ENCODE results near the gene SLMAP. TPM values are rescaled to one million over a fixed set of nuclear protein-coding genes. Genes with fewer than 3 reads are reported as not detected.

Gene SLMAP
- total RNA-seq, 1 experiment from 2014 or later = 78.9 TPM

DNA sequence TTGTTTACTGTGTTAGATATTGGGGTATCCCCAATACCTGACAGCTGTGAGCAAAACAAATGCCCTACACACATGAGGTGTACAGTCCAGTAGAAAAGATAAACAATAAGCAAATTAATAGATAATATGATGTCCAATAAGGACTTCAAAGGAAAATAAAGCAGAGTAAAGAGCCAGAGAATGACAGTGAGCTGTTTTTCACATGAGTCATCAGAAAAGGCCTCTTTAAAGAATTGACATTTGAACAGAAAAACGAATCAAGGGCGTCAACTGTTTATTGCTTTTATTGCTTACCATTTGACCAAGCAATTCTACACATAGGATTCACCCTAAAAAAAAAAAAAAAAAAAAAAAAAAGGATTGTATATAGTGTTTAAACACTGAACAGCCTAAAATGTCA, 155.5 kb downstream of the SLMAP start:
- no peak for DNase-seq (ENCODE audit: low spot score)
- in situ Hi-C loops (cut with HindIII; ENCODE audit: low sequenced_read_pairs) = no loop called here

DNA sequence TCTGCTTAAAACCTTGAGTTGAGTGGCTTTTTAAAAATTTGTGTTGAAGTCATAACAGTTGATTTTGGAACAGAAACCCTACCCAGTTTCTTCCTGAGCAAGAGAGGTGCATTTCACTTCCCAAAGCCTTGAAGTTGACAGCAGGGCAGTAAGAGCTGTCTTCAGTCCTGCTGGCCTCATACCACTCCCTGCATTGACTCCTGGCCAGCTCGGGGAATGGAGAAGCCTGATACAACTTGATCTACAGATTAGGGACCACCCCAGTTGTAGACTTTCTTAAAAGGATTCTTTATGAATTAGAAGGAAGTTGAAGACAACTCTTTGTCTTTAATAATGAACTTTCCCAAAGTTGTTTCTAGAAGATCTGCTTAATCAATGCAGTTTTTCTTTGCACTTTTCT, 161.5 kb downstream of the SLMAP start:
- in situ Hi-C loops (cut with HindIII; ENCODE audit: low sequenced_read_pairs) = no loop called here
- no peak for DNase-seq (ENCODE audit: low spot score)

DNA sequence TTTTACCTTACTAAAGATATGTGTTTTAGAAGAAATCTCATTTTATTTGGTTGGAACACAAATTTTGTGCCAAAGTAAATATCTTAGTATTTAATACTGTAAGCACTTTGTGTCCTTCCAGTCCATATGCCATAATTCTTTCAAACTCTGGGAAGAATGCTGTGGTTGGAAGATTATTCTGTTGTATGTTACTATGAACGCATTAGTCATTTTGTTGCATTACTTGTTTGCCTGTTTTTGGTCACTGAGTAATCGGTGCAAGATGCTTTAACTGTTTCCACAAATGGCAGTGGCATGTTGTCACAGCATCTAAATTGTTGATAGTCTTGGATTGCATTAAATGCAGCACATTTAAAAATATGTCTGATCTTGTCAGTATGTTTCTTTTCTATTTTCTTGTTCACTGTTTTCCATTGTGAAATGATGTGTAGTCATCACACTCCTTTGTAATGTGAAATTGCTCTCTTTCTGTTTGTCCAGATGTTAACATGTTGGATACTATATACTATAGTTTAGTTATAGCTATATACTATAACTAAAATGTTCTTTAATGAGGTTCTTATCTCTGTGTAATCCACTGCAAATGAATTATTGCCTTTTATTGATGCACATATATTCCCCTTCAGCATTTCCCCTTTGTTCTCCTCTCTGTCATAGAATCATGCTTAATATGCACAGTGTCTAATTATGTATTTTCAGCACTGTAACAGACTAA, 162.2 kb downstream of the SLMAP start:
- no peak for DNase-seq (ENCODE audit: low spot score)
- in situ Hi-C loops (cut with HindIII; ENCODE audit: low sequenced_read_pairs) = no loop called here

DNA sequence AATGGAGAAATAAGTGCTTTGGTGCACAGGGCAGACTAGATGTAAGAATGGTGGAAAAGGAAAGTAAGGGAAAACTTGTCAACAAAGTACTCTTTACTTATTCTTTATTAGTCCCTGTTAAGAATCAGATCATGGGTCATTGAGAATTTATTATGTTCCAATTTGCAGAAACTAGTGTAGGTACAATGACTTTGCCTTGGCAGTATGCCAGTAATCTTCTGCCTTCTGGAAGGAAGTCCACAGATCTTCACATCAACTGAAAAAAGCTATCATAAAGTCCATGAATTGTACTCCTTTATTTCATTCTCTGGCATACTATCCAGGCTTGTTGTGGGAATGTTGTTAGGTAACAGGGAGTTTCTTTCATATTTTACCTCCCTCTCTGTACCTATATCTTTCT, 163.9 kb downstream of the SLMAP start:
- in situ Hi-C loops (cut with HindIII; ENCODE audit: low sequenced_read_pairs) = no loop called here
- DNase-seq (ENCODE audit: low spot score) = no peak

DNA sequence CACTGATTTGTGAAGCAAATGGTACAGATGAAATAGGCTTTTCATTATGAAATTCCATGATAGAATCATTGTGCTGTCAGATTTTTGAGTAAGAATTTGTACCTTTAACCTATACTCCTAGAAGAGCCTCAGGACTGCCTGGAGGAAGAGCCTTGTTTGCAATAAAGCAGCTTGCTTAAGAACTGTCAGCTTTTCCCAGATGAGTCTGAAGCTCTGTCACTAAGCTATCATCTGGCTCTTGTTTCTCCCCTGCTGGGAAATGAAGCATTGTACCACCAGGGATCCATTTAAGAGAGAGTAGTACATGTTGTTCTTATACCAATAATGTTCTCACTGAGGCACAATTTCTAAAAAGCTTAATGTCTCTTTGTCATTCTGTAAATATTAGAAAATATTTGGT, 167.0 kb downstream of the SLMAP start:
- in situ Hi-C loops (cut with HindIII; ENCODE audit: low sequenced_read_pairs) = no loop called here

DNA sequence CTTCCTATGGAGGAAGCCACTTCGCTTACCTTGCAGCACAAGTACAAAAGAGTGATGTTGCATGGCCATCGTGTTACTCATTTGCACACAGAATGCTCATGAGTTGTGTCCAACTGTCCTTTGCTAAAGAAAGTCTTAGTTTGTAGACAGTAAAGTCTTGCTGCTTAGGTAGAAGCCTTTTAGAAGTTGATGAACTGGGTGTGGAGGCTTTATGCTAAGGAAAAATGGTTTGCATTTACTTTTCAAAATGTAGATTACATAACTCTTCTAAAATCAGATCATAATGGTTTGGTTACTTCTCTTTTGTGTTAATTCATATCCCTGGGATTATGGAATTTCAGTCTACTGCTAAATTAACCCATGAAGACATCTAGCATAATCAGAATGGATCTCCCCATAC, 167.6 kb downstream of the SLMAP start:
- in situ Hi-C loops (cut with HindIII; ENCODE audit: low sequenced_read_pairs) = no loop called here
- no peak for DNase-seq (ENCODE audit: low spot score)

More for the DNA sequence above, 167.0 kb downstream of the SLMAP start:
- DNase-seq (ENCODE audit: low spot score) = peak; percentile 18

DNA sequence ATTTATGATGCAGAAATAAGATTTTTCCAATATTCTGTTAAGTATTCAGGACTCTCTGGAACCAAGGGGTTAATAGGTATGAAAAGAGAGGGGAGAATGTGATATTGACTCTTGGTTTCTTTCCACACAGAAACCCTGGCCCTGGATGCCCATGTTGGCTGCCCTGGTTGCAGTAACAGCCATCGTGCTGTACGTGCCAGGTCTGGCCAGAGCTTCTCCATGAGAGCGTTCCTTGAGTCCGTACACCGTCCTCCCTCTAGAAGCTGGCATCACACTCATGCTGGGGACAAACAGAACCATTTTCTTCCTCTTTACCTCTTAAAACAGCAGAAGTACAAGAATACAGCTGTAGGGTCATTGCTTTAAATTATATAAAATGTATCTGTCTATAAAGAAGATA, 171.1 kb downstream of the SLMAP start:
- in situ Hi-C loops (cut with HindIII; ENCODE audit: low sequenced_read_pairs) = no loop called here

DNA sequence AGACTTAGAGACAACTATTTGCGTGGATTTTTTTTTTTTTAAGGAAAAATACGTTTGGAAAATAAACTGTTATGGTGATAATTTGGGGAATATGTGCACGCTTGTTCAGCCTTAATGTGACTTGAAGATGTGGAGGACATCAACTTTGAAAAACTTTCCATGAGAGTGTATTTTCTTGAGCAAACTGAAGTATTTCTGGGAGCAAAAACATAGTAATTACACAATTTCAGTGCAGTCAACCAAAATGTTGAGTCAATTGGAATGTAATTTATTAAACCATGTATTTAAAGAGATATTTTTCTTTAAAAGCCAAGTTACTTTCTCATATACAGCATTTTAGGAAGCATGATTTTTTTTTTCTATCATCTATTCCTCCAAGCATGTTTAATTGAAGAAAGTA, 171.8 kb downstream of the SLMAP start:
- DNase-seq (ENCODE audit: low spot score) = no peak
- in situ Hi-C loops (cut with HindIII; ENCODE audit: low sequenced_read_pairs) = no loop called here

More for the DNA sequence above, 171.1 kb downstream of the SLMAP start:
- peak; percentile 40 for DNase-seq (ENCODE audit: low spot score)

DNA sequence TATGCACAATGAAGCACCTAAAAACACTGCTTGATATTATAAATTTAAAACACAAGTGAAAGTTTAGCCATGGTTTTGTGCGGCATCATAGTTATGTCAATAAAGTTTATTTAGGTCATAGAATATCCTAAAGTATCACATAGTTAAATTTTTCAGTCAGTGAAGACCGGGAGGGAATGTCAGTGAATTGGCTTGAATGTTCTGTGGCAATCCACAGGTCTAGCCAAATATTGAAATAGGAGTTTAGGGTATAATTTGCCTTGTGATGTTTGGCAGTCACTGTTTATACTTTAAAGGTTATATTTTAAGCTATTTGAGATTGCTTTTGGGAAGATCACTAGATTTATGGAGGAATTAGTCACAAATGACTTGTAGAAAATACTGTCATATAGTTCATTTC, 172.4 kb downstream of the SLMAP start:
- in situ Hi-C loops (cut with HindIII; ENCODE audit: low sequenced_read_pairs) = no loop called here
- no peak for DNase-seq (ENCODE audit: low spot score)

DNA sequence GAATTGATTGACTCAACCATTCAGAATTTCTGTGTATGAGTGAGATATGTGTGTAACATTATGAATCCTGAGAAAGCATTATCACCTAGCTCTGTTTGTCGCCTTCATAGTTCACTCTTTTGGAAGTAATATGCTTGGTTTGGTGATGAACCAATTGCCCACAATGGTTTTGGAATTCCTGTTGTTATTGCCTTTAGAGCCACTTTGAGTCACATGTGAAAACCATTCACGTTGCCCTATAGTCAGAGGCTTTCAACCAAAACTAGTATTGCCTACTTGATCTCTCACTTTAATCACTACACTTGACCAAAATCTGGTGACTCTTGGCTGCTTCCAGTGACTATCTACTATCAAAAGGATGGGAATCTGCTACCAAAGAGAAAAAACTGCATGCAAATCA, 173.9 kb downstream of the SLMAP start:
- in situ Hi-C loops (cut with HindIII; ENCODE audit: low sequenced_read_pairs) = no loop called here
- no peak for DNase-seq (ENCODE audit: low spot score)

DNA sequence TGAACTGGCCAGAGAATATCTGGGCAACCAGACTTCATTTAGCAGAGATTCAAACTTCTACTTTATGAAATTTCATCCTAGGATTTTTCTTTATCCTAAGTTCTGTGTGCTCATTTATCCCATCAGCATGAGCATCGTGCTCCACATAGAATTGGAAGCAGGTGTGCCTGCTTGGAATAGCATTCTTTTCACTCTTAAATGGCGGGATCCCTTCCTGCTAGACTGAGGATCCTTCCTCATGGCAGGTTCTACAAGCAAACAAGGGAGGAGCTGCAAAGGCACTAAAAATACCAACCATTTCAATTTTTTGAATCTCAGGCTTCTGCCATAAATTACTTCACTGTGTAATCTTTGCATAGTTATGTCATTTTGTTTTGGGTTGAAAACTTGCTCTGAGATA, 177.5 kb downstream of the SLMAP start:
- in situ Hi-C loops (cut with HindIII; ENCODE audit: low sequenced_read_pairs) = no loop called here
- no peak for DNase-seq (ENCODE audit: low spot score)

DNA sequence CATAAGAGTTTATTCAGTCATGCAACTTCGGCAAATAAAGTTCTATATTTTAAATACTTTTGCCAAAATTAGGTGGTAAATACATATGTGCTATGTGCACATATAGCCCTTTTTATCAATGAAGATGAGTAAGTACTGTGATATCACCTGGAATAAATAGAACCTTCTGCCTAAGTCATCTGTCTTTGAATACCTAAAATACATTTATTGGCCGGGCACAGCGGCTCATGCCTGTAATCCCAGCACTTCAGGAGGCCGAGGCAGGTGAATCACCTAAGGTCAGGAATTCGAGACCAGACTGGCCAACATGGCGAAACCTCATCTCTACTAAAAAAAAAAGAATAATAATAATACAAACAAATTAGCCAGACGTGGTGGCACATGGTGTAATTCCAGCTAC, 178.3 kb downstream of the SLMAP start:
- in situ Hi-C loops (cut with HindIII; ENCODE audit: low sequenced_read_pairs) = no loop called here
- no peak for DNase-seq (ENCODE audit: low spot score)

DNA sequence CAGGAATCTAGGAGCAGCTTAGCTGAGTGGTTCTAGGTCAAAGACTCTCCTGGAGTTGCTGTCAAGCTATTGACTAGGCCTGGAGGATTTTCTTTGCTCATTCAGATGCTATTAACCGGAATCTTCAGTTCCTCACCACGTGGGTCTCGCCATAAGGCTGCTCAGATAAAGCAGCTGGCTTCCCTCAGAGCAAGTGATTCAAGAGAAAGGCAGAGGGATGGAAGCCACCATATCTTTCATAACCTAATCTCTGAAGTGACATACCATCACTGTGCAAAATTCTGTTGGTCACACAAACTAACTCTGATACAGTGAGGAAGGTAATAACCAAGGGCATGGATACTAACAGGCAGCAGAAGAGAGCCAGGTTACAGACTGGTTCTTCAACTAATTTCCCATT, 179.4 kb downstream of the SLMAP start:
- in situ Hi-C loops (cut with HindIII; ENCODE audit: low sequenced_read_pairs) = no loop called here
- DNase-seq (ENCODE audit: low spot score) = no peak

DNA sequence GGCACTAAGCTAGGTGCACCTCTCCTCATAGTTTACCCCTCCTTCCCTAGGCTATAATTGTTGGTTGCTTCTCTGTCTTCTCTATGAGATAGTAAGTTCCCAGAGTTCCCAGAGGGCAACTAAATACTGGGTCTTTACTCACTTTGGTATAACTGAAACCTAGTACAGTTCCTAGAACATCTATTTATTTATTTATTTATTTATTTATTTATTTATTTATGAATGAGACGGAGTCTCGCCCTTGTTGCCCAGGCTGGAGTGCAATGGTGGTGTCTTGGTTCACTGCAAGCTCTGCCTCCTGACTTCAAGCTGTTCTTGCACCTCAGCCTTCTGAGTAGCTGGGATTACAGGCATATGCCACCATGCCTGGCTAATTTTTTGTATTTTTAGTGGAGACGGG, 181.0 kb downstream of the SLMAP start:
- no peak for DNase-seq (ENCODE audit: low spot score)
- in situ Hi-C loops (cut with HindIII; ENCODE audit: low sequenced_read_pairs) = no loop called here

DNA sequence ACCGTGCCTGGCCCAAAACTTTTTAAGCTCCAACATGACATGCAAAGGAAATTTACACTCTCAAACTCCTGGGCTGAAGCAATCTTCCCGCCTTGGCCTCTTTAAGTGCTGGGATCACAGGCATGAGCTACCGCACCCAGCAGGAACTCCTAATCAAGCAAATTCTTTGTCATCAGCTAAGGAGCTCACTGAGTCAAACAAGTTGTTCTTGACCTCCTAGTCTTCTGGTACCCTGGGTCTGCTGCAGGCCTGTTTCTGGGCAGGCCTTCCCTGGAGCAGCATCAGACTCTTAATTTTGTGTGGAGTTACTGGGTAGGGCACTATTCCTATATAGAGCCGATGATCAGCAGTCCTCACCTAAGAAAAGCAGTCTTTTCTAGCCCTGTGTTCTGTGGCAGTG, 183.7 kb downstream of the SLMAP start:
- in situ Hi-C loops (cut with HindIII; ENCODE audit: low sequenced_read_pairs) = no loop called here
- no peak for DNase-seq (ENCODE audit: low spot score)

DNA sequence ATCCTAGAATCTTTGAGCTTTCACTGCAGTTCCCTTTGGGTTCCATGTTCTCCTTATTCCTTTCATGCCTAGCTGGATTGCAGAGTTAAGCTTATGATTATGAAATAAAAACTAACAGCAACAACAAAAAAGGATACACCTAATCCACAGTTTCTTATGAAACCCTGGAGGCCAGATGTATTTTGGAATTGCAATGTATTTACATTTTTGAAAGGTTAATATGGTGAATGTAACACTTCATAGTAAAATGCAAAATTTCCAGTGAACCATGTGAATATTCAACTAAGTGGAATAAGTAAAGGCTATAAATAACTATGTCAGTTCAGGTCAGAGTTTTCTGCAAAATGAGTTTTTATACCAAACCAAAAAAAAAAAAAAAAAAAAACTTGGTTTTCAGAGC, 186.3 kb downstream of the SLMAP start:
- no peak for DNase-seq (ENCODE audit: low spot score)
- in situ Hi-C loops (cut with HindIII; ENCODE audit: low sequenced_read_pairs) = no loop called here

DNA sequence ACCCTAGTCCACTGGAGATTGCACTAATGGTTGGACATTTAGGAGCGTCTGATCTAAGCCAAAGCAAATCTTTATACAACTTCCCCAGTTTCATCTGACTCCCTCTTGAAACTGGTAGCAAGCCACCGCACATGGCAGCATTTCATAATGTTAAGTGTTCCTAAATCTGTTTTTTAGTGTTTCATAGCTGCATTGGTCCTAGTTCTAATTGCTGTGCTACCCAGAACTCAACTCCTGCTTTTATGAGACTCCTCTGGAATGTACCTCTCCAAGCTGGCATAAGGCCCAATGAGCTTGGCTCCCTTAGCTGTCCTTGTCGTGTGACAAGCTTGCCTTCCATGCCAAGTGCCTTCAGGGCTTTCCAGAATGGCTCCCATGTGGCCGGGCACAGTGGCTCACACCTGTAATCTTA, 186.8 kb downstream of the SLMAP start:
- DNase-seq (ENCODE audit: low spot score) = peak; percentile 71
- in situ Hi-C loops (cut with HindIII; ENCODE audit: low sequenced_read_pairs) = no loop called here

DNA sequence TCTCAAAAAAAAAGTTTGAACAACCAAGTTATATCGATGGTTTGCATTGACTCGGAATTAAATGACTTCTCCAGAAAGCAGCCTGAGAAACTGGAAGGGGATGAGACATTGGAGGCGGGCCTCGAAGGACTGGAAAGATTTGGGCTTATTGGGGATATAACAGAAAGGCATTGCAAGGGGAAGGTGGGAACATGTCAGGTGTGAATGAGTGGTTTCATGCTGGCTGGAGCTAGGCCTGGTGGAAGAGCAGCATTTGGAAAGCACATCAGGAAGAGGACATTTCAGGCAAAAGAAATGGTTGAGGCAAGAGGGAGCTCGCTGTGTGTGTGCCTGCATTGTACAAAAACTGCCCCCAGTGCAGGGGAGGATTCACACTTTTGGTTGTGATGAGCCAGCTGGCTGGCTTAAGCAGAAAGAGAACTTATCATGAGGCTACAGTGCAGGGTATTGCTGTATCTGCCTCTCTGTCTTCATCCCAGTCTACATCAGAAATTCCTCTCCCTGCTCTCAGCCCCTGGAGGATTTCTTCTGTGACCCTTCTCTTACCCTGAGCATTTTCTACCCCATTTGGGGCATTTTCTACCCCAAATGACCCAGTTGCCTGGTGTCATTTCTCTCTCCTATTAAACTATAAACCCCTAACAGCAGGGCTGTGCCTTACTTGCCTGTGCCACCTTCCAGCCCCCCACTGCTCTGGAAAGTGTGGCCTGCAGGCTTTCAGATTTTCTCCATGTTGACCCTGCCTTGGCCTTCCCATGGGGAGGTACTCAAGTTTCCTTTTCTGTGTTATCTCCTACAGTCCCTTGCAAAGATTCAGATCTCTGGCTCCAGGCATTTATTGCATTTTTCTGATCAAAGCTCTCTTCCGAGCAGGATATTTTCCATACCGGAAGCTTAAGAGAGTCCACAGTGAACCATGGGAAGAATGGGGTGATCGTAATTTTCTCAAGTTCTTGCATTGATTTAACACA, 187.7 kb downstream of the SLMAP start:
- in situ Hi-C loops (cut with HindIII; ENCODE audit: low sequenced_read_pairs) = no loop called here
- no peak for DNase-seq (ENCODE audit: low spot score)

DNA sequence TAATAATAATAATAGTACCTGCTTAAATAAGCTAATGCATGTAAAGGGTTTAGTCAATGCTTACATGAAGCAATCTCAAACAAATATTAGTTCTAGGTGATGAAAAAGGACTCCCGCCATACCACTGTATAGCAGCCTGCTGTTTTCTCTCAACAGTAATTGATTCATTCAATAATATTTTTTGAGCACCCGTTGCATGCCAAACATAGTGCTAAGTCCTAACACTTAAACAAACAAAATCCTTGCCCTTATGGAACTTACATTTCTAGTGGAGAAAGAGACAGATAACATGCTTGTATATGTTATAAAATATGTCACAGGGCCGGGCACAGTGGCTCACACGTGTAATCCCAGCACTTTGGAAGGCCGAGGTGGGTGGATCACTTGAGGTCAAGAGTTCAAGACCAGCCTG, 190.9 kb downstream of the SLMAP start:
- no peak for DNase-seq (ENCODE audit: low spot score)
- in situ Hi-C loops (cut with HindIII; ENCODE audit: low sequenced_read_pairs) = no loop called here

DNA sequence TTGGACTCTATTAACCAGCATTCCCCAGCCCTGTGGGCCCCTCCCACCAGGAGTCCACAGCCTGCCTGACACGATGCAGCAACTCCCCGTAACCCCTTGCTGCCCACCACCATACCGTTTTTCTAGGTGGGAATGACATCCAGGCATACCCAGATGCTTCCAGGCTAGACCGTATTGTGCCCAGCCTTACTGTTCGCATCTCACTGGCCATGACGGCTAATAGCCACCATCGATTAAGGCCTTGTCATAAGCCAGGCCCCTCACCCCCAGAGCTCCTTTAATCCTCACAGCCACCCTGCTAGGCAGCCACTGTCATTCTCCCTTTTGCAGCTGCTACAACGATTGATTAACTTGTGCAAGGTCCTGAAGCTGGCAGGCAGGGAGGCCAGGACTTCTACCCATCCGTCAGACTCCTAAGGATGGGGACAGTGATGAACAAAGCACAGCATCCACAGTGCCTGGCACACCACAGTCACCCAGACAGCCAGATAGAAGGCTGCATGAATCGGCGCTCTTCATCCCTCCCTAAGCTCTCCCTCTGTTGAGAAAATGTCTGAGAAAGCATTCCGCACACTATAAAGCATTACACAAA, 192.1 kb downstream of the SLMAP start:
- DNase-seq (ENCODE audit: low spot score) = no peak
- in situ Hi-C loops (cut with HindIII; ENCODE audit: low sequenced_read_pairs) = no loop called here
